K562 (cell line): Measurements from ENCODE around the gene RNU11. TPM values are rescaled to one million over a fixed set of nuclear protein-coding genes. Genes with fewer than 3 reads are reported as not detected.

ENCODE experiments used
- DMBX1 ChIP-seq: fragments of 250-450 bp; sonication (Bioruptor Pico); IDR thresholded peaks from 2 replicates; pipeline ENCODE4 v1.8.0; 2022; ENCODE audit warnings: inconsistent platforms, mild to moderate bottlenecking, moderate library complexity, borderline replicate concordance
- LEF1 ChIP-seq: fragments of 450-650 bp; IDR thresholded peaks from 2 replicates; pipeline ENCODE4 v1.6.1; 2016; ENCODE audit warnings: mild to moderate bottlenecking
- NCOA1 ChIP-seq: fragments of 450-650 bp; IDR thresholded peaks from 2 replicates; pipeline ENCODE4 v1.6.1; 2016; ENCODE audit warnings: low read depth
- TCF3 ChIP-seq: sonication (generic); formaldehyde crosslinking; IDR thresholded peaks from 2 replicates; pipeline ENCODE4 v1.4.0; 2020; ENCODE audit warnings: mild to moderate bottlenecking, missing genetic modification reagents
- ZNF134 ChIP-seq: fragments of 250-450 bp; sonication (Bioruptor Pico); conservative IDR thresholded peaks from 2 replicates; pipeline ENCODE4 v1.4.0; 2020
- ZNF57 ChIP-seq: fragments of 450-650 bp; formaldehyde crosslinking; IDR thresholded peaks from 2 replicates; pipeline ENCODE4 v1.4.0; 2020; ENCODE audit warnings: mild to moderate bottlenecking, moderate library complexity
- polyA plus RNA-seq, 8 experiments: library from polyadenylated mRNA; depleted of rRNA in 4 of 8; stranded (reverse) in 5 of 8; unstranded in 3 of 8; fragments of >200 nt; fragmentation: Nextera tagmentation in 2 of 8; fragmentation: Illumina TruSeq in 1 of 8; extraction: Ambion mirVana in 2 of 8; extraction: Trizol in 1 of 8; gene quantifications; 2 replicates each; pipeline versions ENCODE4 v1.2.1 to v1.2.3, GENCODE V29; 2011 to 2014; ENCODE audit warnings: inconsistent platforms in 1 of 8, missing spikeins in 1 of 8
- total RNA-seq, 7 experiments: library from RNA; depleted of rRNA in 6 of 7; stranded (reverse); fragments of >200 nt in 6 of 7; fragmentation: Illumina TruSeq in 2 of 7; extraction: Trizol in 2 of 7; gene quantifications; 2 replicates each; pipeline versions ENCODE4 v1.2.1 to v1.2.3, GENCODE V29; 2011 to 2021; ENCODE audit warnings: low replicate concordance in 1 of 7
- TF ChIP-seq, protein P1 (sequence below): fragments of 450-650 bp; IDR thresholded peaks from 2 replicates; pipeline ENCODE4 v1.6.1; 2016; ENCODE audit warnings: mild to moderate bottlenecking, moderate library complexity
- TF ChIP-seq, protein P2 (sequence below): fragments of 250-450 bp; sonication (Bioruptor Pico); IDR thresholded peaks from 2 replicates; pipeline ENCODE4 v1.4.0; 2020; ENCODE audit warnings: borderline replicate concordance
- TF ChIP-seq, protein P3 (sequence below): sonication (generic); formaldehyde crosslinking; IDR thresholded peaks from 2 replicates; pipeline ENCODE4 v1.8.0; 2022; ENCODE audit warnings: mild to moderate bottlenecking, missing genetic modification reagents

The RNU11 gene
- total and polyA plus RNA-seq, 9 of the 15 experiments (the other 6 are each of a cell fraction or from before 2014, with no cell fraction given), result not detected

DNA sequence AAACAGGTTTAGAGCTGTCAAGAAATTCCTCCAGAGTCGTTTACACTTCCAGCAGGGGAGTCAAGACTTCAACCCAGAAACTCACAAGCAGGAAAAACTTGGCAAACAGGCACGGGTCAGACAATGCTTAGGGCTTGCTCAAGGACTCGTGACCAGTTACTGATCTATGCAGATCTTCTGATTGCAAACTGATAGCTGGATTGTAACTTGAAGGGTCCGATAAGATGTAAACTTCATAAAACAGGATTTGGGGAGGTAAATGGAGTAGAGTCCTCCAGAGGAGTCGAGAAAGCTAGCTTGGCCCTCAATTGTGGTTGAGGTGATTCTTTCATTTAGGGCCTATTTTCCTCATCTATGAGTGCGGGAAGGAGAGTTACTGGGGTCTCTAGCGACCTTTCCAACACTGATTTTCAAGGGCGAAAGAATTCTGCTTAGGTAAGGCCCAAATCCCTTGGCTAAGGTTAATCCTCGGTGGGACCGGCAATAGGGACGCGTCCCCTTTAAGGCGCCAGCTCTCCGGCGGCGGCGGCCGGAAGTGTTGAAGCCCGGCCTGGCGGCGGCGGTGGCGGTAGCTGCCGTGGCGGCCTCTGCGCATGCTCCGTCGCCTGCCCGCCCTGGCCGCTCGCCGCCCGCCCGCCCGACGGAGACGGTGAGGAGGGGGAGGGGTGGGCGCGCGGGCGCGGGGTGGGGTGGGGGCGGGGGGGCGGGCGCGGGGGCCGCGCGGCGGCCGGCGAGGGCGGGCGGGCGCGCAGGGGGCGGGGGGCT lies 20.0 kb downstream of the RNU11 start, which contains the start of gene GMEB1 (continued):
- TF ChIP-seq, protein P1, sequence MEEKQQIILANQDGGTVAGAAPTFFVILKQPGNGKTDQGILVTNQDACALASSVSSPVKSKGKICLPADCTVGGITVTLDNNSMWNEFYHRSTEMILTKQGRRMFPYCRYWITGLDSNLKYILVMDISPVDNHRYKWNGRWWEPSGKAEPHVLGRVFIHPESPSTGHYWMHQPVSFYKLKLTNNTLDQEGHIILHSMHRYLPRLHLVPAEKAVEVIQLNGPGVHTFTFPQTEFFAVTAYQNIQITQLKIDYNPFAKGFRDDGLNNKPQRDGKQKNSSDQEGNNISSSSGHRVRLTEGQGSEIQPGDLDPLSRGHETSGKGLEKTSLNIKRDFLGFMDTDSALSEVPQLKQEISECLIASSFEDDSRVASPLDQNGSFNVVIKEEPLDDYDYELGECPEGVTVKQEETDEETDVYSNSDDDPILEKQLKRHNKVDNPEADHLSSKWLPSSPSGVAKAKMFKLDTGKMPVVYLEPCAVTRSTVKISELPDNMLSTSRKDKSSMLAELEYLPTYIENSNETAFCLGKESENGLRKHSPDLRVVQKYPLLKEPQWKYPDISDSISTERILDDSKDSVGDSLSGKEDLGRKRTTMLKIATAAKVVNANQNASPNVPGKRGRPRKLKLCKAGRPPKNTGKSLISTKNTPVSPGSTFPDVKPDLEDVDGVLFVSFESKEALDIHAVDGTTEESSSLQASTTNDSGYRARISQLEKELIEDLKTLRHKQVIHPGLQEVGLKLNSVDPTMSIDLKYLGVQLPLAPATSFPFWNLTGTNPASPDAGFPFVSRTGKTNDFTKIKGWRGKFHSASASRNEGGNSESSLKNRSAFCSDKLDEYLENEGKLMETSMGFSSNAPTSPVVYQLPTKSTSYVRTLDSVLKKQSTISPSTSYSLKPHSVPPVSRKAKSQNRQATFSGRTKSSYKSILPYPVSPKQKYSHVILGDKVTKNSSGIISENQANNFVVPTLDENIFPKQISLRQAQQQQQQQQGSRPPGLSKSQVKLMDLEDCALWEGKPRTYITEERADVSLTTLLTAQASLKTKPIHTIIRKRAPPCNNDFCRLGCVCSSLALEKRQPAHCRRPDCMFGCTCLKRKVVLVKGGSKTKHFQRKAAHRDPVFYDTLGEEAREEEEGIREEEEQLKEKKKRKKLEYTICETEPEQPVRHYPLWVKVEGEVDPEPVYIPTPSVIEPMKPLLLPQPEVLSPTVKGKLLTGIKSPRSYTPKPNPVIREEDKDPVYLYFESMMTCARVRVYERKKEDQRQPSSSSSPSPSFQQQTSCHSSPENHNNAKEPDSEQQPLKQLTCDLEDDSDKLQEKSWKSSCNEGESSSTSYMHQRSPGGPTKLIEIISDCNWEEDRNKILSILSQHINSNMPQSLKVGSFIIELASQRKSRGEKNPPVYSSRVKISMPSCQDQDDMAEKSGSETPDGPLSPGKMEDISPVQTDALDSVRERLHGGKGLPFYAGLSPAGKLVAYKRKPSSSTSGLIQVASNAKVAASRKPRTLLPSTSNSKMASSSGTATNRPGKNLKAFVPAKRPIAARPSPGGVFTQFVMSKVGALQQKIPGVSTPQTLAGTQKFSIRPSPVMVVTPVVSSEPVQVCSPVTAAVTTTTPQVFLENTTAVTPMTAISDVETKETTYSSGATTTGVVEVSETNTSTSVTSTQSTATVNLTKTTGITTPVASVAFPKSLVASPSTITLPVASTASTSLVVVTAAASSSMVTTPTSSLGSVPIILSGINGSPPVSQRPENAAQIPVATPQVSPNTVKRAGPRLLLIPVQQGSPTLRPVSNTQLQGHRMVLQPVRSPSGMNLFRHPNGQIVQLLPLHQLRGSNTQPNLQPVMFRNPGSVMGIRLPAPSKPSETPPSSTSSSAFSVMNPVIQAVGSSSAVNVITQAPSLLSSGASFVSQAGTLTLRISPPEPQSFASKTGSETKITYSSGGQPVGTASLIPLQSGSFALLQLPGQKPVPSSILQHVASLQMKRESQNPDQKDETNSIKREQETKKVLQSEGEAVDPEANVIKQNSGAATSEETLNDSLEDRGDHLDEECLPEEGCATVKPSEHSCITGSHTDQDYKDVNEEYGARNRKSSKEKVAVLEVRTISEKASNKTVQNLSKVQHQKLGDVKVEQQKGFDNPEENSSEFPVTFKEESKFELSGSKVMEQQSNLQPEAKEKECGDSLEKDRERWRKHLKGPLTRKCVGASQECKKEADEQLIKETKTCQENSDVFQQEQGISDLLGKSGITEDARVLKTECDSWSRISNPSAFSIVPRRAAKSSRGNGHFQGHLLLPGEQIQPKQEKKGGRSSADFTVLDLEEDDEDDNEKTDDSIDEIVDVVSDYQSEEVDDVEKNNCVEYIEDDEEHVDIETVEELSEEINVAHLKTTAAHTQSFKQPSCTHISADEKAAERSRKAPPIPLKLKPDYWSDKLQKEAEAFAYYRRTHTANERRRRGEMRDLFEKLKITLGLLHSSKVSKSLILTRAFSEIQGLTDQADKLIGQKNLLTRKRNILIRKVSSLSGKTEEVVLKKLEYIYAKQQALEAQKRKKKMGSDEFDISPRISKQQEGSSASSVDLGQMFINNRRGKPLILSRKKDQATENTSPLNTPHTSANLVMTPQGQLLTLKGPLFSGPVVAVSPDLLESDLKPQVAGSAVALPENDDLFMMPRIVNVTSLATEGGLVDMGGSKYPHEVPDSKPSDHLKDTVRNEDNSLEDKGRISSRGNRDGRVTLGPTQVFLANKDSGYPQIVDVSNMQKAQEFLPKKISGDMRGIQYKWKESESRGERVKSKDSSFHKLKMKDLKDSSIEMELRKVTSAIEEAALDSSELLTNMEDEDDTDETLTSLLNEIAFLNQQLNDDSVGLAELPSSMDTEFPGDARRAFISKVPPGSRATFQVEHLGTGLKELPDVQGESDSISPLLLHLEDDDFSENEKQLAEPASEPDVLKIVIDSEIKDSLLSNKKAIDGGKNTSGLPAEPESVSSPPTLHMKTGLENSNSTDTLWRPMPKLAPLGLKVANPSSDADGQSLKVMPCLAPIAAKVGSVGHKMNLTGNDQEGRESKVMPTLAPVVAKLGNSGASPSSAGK, result peak; percentile 58
- TF ChIP-seq, protein P2, sequence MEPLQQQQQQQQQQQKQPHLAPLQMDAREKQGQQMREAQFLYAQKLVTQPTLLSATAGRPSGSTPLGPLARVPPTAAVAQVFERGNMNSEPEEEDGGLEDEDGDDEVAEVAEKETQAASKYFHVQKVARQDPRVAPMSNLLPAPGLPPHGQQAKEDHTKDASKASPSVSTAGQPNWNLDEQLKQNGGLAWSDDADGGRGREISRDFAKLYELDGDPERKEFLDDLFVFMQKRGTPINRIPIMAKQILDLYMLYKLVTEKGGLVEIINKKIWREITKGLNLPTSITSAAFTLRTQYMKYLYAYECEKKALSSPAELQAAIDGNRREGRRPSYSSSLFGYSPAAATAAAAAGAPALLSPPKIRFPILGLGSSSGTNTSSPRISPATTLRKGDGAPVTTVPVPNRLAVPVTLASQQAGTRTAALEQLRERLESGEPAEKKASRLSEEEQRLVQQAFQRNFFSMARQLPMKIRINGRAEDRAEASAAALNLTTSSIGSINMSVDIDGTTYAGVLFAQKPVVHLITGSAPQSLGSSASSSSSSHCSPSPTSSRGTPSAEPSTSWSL (CRISPR knock-in tag), result no peak
- peak; percentile 88 for TF ChIP-seq ZNF134 (CRISPR knock-in tag)
- 0 out of 2 replicates have a peak, but pooled peaks have one; percentile 1 for TF ChIP-seq ZNF57
- TF ChIP-seq, protein P3, sequence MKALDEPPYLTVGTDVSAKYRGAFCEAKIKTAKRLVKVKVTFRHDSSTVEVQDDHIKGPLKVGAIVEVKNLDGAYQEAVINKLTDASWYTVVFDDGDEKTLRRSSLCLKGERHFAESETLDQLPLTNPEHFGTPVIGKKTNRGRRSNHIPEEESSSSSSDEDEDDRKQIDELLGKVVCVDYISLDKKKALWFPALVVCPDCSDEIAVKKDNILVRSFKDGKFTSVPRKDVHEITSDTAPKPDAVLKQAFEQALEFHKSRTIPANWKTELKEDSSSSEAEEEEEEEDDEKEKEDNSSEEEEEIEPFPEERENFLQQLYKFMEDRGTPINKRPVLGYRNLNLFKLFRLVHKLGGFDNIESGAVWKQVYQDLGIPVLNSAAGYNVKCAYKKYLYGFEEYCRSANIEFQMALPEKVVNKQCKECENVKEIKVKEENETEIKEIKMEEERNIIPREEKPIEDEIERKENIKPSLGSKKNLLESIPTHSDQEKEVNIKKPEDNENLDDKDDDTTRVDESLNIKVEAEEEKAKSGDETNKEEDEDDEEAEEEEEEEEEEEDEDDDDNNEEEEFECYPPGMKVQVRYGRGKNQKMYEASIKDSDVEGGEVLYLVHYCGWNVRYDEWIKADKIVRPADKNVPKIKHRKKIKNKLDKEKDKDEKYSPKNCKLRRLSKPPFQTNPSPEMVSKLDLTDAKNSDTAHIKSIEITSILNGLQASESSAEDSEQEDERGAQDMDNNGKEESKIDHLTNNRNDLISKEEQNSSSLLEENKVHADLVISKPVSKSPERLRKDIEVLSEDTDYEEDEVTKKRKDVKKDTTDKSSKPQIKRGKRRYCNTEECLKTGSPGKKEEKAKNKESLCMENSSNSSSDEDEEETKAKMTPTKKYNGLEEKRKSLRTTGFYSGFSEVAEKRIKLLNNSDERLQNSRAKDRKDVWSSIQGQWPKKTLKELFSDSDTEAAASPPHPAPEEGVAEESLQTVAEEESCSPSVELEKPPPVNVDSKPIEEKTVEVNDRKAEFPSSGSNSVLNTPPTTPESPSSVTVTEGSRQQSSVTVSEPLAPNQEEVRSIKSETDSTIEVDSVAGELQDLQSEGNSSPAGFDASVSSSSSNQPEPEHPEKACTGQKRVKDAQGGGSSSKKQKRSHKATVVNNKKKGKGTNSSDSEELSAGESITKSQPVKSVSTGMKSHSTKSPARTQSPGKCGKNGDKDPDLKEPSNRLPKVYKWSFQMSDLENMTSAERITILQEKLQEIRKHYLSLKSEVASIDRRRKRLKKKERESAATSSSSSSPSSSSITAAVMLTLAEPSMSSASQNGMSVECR, result 0 out of 2 replicates have a peak, but pooled peaks have one; percentile 18
- TF ChIP-seq NCOA1, result no peak
- peak; percentile 27; the same call in 1 of the 2 replicates for TF ChIP-seq LEF1
- TF ChIP-seq TCF3 (CRISPR knock-in tag), result 0 out of 2 replicates have a peak, but pooled peaks have one; percentile 30
- 0 out of 2 replicates have a peak, but pooled peaks have one; percentile 9 for TF ChIP-seq DMBX1 (CRISPR knock-in tag)
